Uterus (tissue), 2 donors: Measurements from ENCODE around the gene MSRB1.

Source experiments
- POLR2A ChIP-seq, 2 donors: fragments of 450-650 bp; IDR thresholded peaks; one replicate each; pipeline ENCODE4 v1.6.1; 2016; ENCODE audit warnings: antibody characterized with exemption in 2 of 2, mild to moderate bottlenecking in 1 of 2, moderate library complexity in 1 of 2
- TF ChIP-seq, protein P1 (sequence below), 4 experiments: fragments of 200-600 bp in 2 of 4; fragments of 450-650 bp in 2 of 4; sonication (generic) in 2 of 4; IDR thresholded peaks; one replicate each; pipeline ENCODE4 v1.5.1; 2016 to 2019; ENCODE audit warnings: antibody characterized with exemption in 4 of 4, mild to moderate bottlenecking in 2 of 4, moderate library complexity in 1 of 4

DNA sequence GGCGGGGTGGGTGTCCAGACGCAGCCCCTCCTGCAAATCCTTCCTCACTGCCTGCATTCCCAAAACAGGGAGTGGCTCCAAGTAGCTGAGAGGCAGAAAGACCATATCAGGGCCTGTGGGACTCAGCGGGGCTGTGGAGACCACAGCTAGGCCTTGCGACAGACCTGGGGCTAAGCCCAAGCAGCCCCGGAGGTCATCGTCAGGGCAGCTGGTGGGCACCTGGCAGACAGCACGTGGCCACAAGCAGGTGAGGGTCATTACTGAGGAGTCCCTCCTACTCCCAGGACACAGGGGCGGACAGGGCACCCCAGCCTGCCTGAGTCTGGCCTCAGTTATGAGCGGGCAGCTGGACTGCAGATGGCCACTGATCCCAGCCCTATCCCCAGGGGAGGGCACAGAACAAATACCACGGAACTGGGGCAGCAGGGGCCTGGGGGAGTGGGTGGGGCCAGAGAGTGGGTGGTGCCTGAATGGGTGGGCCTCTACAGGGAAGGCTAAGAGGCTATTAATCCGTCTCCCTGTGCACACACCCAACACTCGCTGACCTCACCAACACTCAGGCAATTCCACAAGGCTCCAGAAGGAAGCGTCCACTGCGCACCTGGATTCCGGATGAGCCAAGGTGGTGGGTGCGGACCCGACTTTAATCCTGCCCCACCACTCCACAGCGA lies 33.3 kb downstream of the MSRB1 start:
- TF ChIP-seq, protein P1, sequence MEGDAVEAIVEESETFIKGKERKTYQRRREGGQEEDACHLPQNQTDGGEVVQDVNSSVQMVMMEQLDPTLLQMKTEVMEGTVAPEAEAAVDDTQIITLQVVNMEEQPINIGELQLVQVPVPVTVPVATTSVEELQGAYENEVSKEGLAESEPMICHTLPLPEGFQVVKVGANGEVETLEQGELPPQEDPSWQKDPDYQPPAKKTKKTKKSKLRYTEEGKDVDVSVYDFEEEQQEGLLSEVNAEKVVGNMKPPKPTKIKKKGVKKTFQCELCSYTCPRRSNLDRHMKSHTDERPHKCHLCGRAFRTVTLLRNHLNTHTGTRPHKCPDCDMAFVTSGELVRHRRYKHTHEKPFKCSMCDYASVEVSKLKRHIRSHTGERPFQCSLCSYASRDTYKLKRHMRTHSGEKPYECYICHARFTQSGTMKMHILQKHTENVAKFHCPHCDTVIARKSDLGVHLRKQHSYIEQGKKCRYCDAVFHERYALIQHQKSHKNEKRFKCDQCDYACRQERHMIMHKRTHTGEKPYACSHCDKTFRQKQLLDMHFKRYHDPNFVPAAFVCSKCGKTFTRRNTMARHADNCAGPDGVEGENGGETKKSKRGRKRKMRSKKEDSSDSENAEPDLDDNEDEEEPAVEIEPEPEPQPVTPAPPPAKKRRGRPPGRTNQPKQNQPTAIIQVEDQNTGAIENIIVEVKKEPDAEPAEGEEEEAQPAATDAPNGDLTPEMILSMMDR (IDR thresholded peaks at IDR 0.05) = no peak
- TF ChIP-seq POLR2A (IDR thresholded peaks at IDR 0.05) = no peak
